NCI-H774 (cell line): ENCODE measurements around the gene WDR18.
A peak's percentile ranks its signal among the peaks of the same experiment; 100 is the strongest.

ENCODE experiments used
- DNase-seq: peaks from one replicate; lab custom pipeline; 2025; lab: John Stamatoyannopoulos, UW

The WDR18 gene

GRCh38 chr19:984165-984967, at the start of gene WDR18:
WDR18 (plus strand) TSS chr19:984345; CDS start chr19:984354, 9 bp downstream.
- DNase-seq: peak; percentile 90

- peak; percentile 87 for DNase-seq
Measured at GRCh38 chr19:934865-935479, 49.2 kb upstream of the WDR18 start.

GRCh38 chr19:936175-936546, 48.0 kb upstream of the WDR18 start:
- no peak for DNase-seq

- no peak for DNase-seq
Measured at GRCh38 chr19:937259-937694, 46.9 kb upstream of the WDR18 start.

GRCh38 chr19:938233-938923, 45.8 kb upstream of the WDR18 start:
- no peak for DNase-seq

GRCh38 chr19:939439-939838, 44.7 kb upstream of the WDR18 start:
- no peak for DNase-seq

- DNase-seq: no peak
Measured at GRCh38 chr19:939922-940321, 44.2 kb upstream of the WDR18 start.

GRCh38 chr19:940591-941291, 43.4 kb upstream of the WDR18 start:
- DNase-seq: peak; percentile 66

GRCh38 chr19:941292-942132, 42.6 kb upstream of the WDR18 start:
- no peak for DNase-seq

- no peak for DNase-seq
Measured at GRCh38 chr19:942133-942645, 42.0 kb upstream of the WDR18 start.

- no peak for DNase-seq
Measured at GRCh38 chr19:943551-944170, 40.5 kb upstream of the WDR18 start.

GRCh38 chr19:944171-944567, 40.0 kb upstream of the WDR18 start:
- no peak for DNase-seq

GRCh38 chr19:944663-945241, 39.4 kb upstream of the WDR18 start:
- DNase-seq: no peak

- DNase-seq: no peak
Measured at GRCh38 chr19:945401-946252, 38.5 kb upstream of the WDR18 start.

GRCh38 chr19:947090-947706, 36.9 kb upstream of the WDR18 start:
- DNase-seq: no peak

- no peak for DNase-seq
Measured at GRCh38 chr19:947707-948539, 36.2 kb upstream of the WDR18 start.

- no peak for DNase-seq
Measured at GRCh38 chr19:948842-949496, 35.2 kb upstream of the WDR18 start.
